T47D (cell line): Measurements from ENCODE around the gene LSG1.
"Not testable (repeated sequence)": the region's sequence is repeated elsewhere in the genome, so short reads cannot be mapped to it uniquely, and the experiment has no call there.

Experiments
- DNase-seq, 2 experiments: peaks; one replicate each; pipeline versions ENCODE4 v3.0.0 to v3.0.0-alpha.2; 2011 to 2012; ENCODE audit warnings: low read depth in 1 of 2, low spot score in 1 of 2
- JUND ChIP-seq: IDR thresholded peaks from 2 replicates; pipeline ENCODE4 v1.6.1; 2012; ENCODE audit warnings: low read depth
- in situ Hi-C: cut with HindIII; loops from 2 replicates; pipeline ENCODE4 v1.10.0; 2016; ENCODE audit warnings: low sequenced_read_pairs, low pct_unique_long_range_greater_than_20kb

Gene LSG1

GRCh38 chr3:194633349-194634004, 38.5 kb downstream of the LSG1 start, which contains the start of gene TMEM44:
Gene TMEM44, minus strand, starts transcription at chr3:194633419. Its CDS starts 204 bp downstream, at chr3:194633215.
- DNase-seq, result peak; percentile 95 to 96
- TF ChIP-seq JUND, result no peak
- in situ Hi-C loops, result no loop called here

GRCh38 chr3:194632809-194633348, 39.1 kb downstream of the LSG1 start:
- TF ChIP-seq JUND, result no peak
- in situ Hi-C loops, result no loop called here
- peak; percentile 40 to 73 for DNase-seq

- DNase-seq, result no peak
- in situ Hi-C loops, result no loop called here
- TF ChIP-seq JUND, result no peak
Observed at GRCh38 chr3:194632226-194632808, 39.7 kb downstream of the LSG1 start.

GRCh38 chr3:194631696-194632095, 40.3 kb downstream of the LSG1 start:
- DNase-seq, result no peak
- no peak for TF ChIP-seq JUND
- in situ Hi-C loops, result no loop called here

- in situ Hi-C loops, result not testable (repeated sequence)
Observed at GRCh38 chr3:194630681-194631080, 41.3 kb downstream of the LSG1 start.

GRCh38 chr3:194624956-194625355, 47.0 kb downstream of the LSG1 start:
- DNase-seq, result no peak
- TF ChIP-seq JUND, result no peak
- in situ Hi-C loops, result no loop called here

More at GRCh38 chr3:194630681-194631080, 41.3 kb downstream of the LSG1 start:
- DNase-seq, result not testable (repeated sequence)

GRCh38 chr3:194623449-194624290, 48.3 kb downstream of the LSG1 start:
- in situ Hi-C loops, result no loop called here
- DNase-seq, result no peak
- TF ChIP-seq JUND, result no peak

- in situ Hi-C loops, result no loop called here
- TF ChIP-seq JUND, result no peak
- DNase-seq, result no peak
Observed at GRCh38 chr3:194622621-194623340, 49.2 kb downstream of the LSG1 start.

GRCh38 chr3:194621947-194622346, 50.0 kb downstream of the LSG1 start:
- in situ Hi-C loops, result no loop called here
- DNase-seq, result no peak
- TF ChIP-seq JUND, result no peak

GRCh38 chr3:194620196-194620595, 51.8 kb downstream of the LSG1 start:
- in situ Hi-C loops, result no loop called here
- DNase-seq, result no peak
- no peak for TF ChIP-seq JUND

GRCh38 chr3:194619741-194620140, 52.2 kb downstream of the LSG1 start:
- in situ Hi-C loops, result no loop called here
- no peak for DNase-seq
- TF ChIP-seq JUND, result no peak
